Uterus (tissue), 2 donors: ENCODE data around the gene MFNG.

Source experiments
- CTCF ChIP-seq, 4 experiments: fragments of 200-600 bp in 2 of 4; fragments of 450-650 bp in 2 of 4; sonication (generic) in 2 of 4; IDR thresholded peaks; one replicate each; pipeline ENCODE4 v1.5.1; 2016 to 2019; ENCODE audit warnings: antibody characterized with exemption in 4 of 4, mild to moderate bottlenecking in 2 of 4, moderate library complexity in 1 of 4
- POLR2A ChIP-seq, 2 donors: fragments of 450-650 bp; IDR thresholded peaks; one replicate each; pipeline ENCODE4 v1.6.1; 2016; ENCODE audit warnings: antibody characterized with exemption in 2 of 2, mild to moderate bottlenecking in 1 of 2, moderate library complexity in 1 of 2

GRCh38 chr22:37498289-37498909 lies 12.2 kb upstream of the MFNG start:
- TF ChIP-seq CTCF (IDR thresholded peaks at IDR 0.05), result no peak
- no peak for TF ChIP-seq POLR2A (IDR thresholded peaks at IDR 0.05)
